COR-L47 (cell line): ENCODE measurements around the gene LIPA.
"Not testable (repeated sequence)": the region's sequence is repeated elsewhere in the genome, so short reads cannot be mapped to it uniquely, and the experiment has no call there.

Experiments used
- DNase-seq: peaks from one replicate; lab custom pipeline; 2025; lab: John Stamatoyannopoulos, UW

Gene LIPA

GRCh38 chr10:89207181-89207800 is 44.3 kb downstream of the LIPA start, which contains the start of gene CH25H:
CH25H (minus strand) TSS chr10:89207317; CDS start chr10:89207292, 25 bp downstream.
- DNase-seq: peak; percentile 19

- DNase-seq: peak; percentile 17
Observed at GRCh38 chr10:89206402-89207180, 45.0 kb downstream of the LIPA start.

GRCh38 chr10:89204621-89205185 is 46.9 kb downstream of the LIPA start:
- DNase-seq: no peak

- DNase-seq: no peak
Observed at GRCh38 chr10:89203237-89203636, 48.3 kb downstream of the LIPA start.

GRCh38 chr10:89202033-89202425 is 49.5 kb downstream of the LIPA start:
- DNase-seq: no peak

- no peak for DNase-seq
Observed at GRCh38 chr10:89201345-89202032, 50.1 kb downstream of the LIPA start.

GRCh38 chr10:89197473-89197872 is 54.1 kb downstream of the LIPA start:
- DNase-seq: no peak

GRCh38 chr10:89191301-89191700 is 60.3 kb downstream of the LIPA start:
- DNase-seq: not testable (repeated sequence)

- DNase-seq: no peak
Observed at GRCh38 chr10:89189211-89189734, 62.3 kb downstream of the LIPA start.

- DNase-seq: no peak
Observed at GRCh38 chr10:89185658-89186057, 65.9 kb downstream of the LIPA start.

- DNase-seq: no peak
Observed at GRCh38 chr10:89184638-89185037, 66.9 kb downstream of the LIPA start.

- DNase-seq: no peak
Observed at GRCh38 chr10:89183571-89183970, 68.0 kb downstream of the LIPA start.

GRCh38 chr10:89182894-89183293 is 68.7 kb downstream of the LIPA start:
- DNase-seq: no peak

- no peak for DNase-seq
Observed at GRCh38 chr10:89175816-89176215, 75.8 kb downstream of the LIPA start.

- DNase-seq: no peak
Observed at GRCh38 chr10:89173075-89173474, 78.5 kb downstream of the LIPA start.

GRCh38 chr10:89171996-89172395 is 79.6 kb downstream of the LIPA start:
- no peak for DNase-seq

- DNase-seq: no peak
Observed at GRCh38 chr10:89171263-89171872, 80.2 kb downstream of the LIPA start.

- DNase-seq: not testable (repeated sequence)
Observed at GRCh38 chr10:89168354-89168900, 83.1 kb downstream of the LIPA start.

GRCh38 chr10:89167915-89168314 is 83.7 kb downstream of the LIPA start:
- no peak for DNase-seq

- no peak for DNase-seq
Observed at GRCh38 chr10:89165923-89166322, 85.7 kb downstream of the LIPA start.

GRCh38 chr10:89164920-89165319 is 86.7 kb downstream of the LIPA start:
- DNase-seq: no peak

GRCh38 chr10:89164080-89164479 is 87.5 kb downstream of the LIPA start:
- no peak for DNase-seq
